ENCODE measurements around the gene NPY2R.

The NPY2R gene

GRCh38 chr4:155208258-155209054 is at the start of gene NPY2R:
Gene NPY2R, plus strand, starts transcription at chr4:155208636. Its CDS starts 5,304 bp downstream, at chr4:155213940.
- DNase-seq (ENCODE audit: low read depth in 2 of 2) = no peak

- no peak for DNase-seq (ENCODE audit: low read depth in 2 of 2)
Observed at GRCh38 chr4:155161357-155161756, 47.1 kb upstream of the NPY2R start.

- no peak for DNase-seq (ENCODE audit: low read depth in 2 of 2)
Observed at GRCh38 chr4:155164718-155165117, 43.7 kb upstream of the NPY2R start.

GRCh38 chr4:155170569-155170968 is 37.9 kb upstream of the NPY2R start:
- DNase-seq (ENCODE audit: low read depth in 2 of 2) = no peak

GRCh38 chr4:155173371-155173770 is 35.1 kb upstream of the NPY2R start:
- DNase-seq (ENCODE audit: low read depth in 2 of 2) = no peak

GRCh38 chr4:155174668-155175067 is 33.8 kb upstream of the NPY2R start:
- no peak for DNase-seq (ENCODE audit: low read depth in 2 of 2)

GRCh38 chr4:155179216-155179615 is 29.2 kb upstream of the NPY2R start:
- no peak for DNase-seq (ENCODE audit: low read depth in 2 of 2)

- DNase-seq (ENCODE audit: low read depth in 2 of 2) = no peak
Observed at GRCh38 chr4:155186972-155187371, 21.5 kb upstream of the NPY2R start.

- no peak for DNase-seq (ENCODE audit: low read depth in 2 of 2)
Observed at GRCh38 chr4:155187989-155188388, 20.4 kb upstream of the NPY2R start.

- DNase-seq (ENCODE audit: low read depth in 2 of 2) = no peak
Observed at GRCh38 chr4:155190099-155190498, 18.3 kb upstream of the NPY2R start.

- no peak for DNase-seq (ENCODE audit: low read depth in 2 of 2)
Observed at GRCh38 chr4:155197757-155198156, 10.7 kb upstream of the NPY2R start.

GRCh38 chr4:155207534-155208257 is 740 bp upstream of the NPY2R start:
- no peak for DNase-seq (ENCODE audit: low read depth in 2 of 2)

- DNase-seq (ENCODE audit: low read depth in 2 of 2) = no peak
Observed at GRCh38 chr4:155220025-155220424, 11.6 kb downstream of the NPY2R start.

- DNase-seq (ENCODE audit: low read depth in 2 of 2) = no peak
Observed at GRCh38 chr4:155227131-155227530, 18.7 kb downstream of the NPY2R start.

GRCh38 chr4:155228713-155229112 is 20.3 kb downstream of the NPY2R start:
- no peak for DNase-seq (ENCODE audit: low read depth in 2 of 2)

GRCh38 chr4:155232432-155232831 is 24.0 kb downstream of the NPY2R start:
- no peak for DNase-seq (ENCODE audit: low read depth in 2 of 2)

GRCh38 chr4:155234206-155234605 is 25.8 kb downstream of the NPY2R start:
- no peak for DNase-seq (ENCODE audit: low read depth in 2 of 2)

GRCh38 chr4:155237567-155237966 is 29.1 kb downstream of the NPY2R start:
- DNase-seq (ENCODE audit: low read depth in 2 of 2) = no peak

GRCh38 chr4:155241225-155241624 is 32.8 kb downstream of the NPY2R start:
- no peak for DNase-seq (ENCODE audit: low read depth in 2 of 2)

GRCh38 chr4:155241664-155242063 is 33.2 kb downstream of the NPY2R start:
- DNase-seq (ENCODE audit: low read depth in 2 of 2) = no peak

GRCh38 chr4:155245105-155245504 is 36.7 kb downstream of the NPY2R start:
- no peak for DNase-seq (ENCODE audit: low read depth in 2 of 2)

- DNase-seq (ENCODE audit: low read depth in 2 of 2) = no peak
Observed at GRCh38 chr4:155248002-155248896, 39.8 kb downstream of the NPY2R start.

Measured in fibroblast of skin of left quadriceps (primary cell).